ENCODE results near the gene IL37.
"Not testable (repeated sequence)": the region's sequence is repeated elsewhere in the genome, so short reads cannot be mapped to it uniquely, and the experiment has no call there.

IL37 gene

GRCh38 chr2:112891385-112891831, 19.6 kb upstream of the IL37 start:
- no peak for DNase-seq

GRCh38 chr2:112893752-112894151, 17.2 kb upstream of the IL37 start:
- DNase-seq: no peak

GRCh38 chr2:112896909-112897623, 13.9 kb upstream of the IL37 start:
- no peak for DNase-seq

GRCh38 chr2:112897624-112897978, 13.4 kb upstream of the IL37 start:
- no peak for DNase-seq

GRCh38 chr2:112901431-112902065, 9.4 kb upstream of the IL37 start:
- DNase-seq: not testable (repeated sequence)

- no peak for DNase-seq
Measured at GRCh38 chr2:112902816-112903215, 8.1 kb upstream of the IL37 start.

- no peak for DNase-seq
Measured at GRCh38 chr2:112904883-112905282, 6.1 kb upstream of the IL37 start.

- no peak for DNase-seq
Measured at GRCh38 chr2:112906276-112906675, 4.7 kb upstream of the IL37 start.

GRCh38 chr2:112907001-112907949, 3.7 kb upstream of the IL37 start:
- no peak for DNase-seq

GRCh38 chr2:112908559-112908958, 2.4 kb upstream of the IL37 start:
- DNase-seq: not testable (repeated sequence)

GRCh38 chr2:112910219-112910618, 746 bp upstream of the IL37 start:
- no peak for DNase-seq

- DNase-seq: no peak
Measured at GRCh38 chr2:112912403-112912802, 1.4 kb downstream of the IL37 start.

GRCh38 chr2:112915300-112916144, 4.6 kb downstream of the IL37 start:
- DNase-seq: no peak

- DNase-seq: no peak
Measured at GRCh38 chr2:112916145-112916571, 5.2 kb downstream of the IL37 start.

- DNase-seq: no peak
Measured at GRCh38 chr2:112916625-112917247, 5.8 kb downstream of the IL37 start.

GRCh38 chr2:112917856-112918255, 6.9 kb downstream of the IL37 start:
- DNase-seq: no peak

GRCh38 chr2:112918256-112918655, 7.3 kb downstream of the IL37 start:
- DNase-seq: no peak

- no peak for DNase-seq
Measured at GRCh38 chr2:112919086-112919485, 8.1 kb downstream of the IL37 start.

- no peak for DNase-seq
Measured at GRCh38 chr2:112920923-112921532, 10.1 kb downstream of the IL37 start.

GRCh38 chr2:112921982-112922381, 11.0 kb downstream of the IL37 start:
- no peak for DNase-seq

GRCh38 chr2:112923237-112923966, 12.4 kb downstream of the IL37 start:
- DNase-seq: no peak
